ENCODE results near the gene EFCAB6.

EFCAB6 gene

GRCh38 chr22:43504068-43504467, 308.0 kb downstream of the EFCAB6 start:
- in situ Hi-C loops (cut with HindIII; ENCODE audit: low pct_unique_long_range_greater_than_20kb, low sequenced_read_pairs), result no loop called here
- TF ChIP-seq JUND (IDR thresholded peaks at IDR 0.05; ENCODE audit: low read depth), result no peak
- no peak for DNase-seq (ENCODE audit: low read depth in 1 of 2, low spot score in 1 of 2)

- DNase-seq (ENCODE audit: low read depth in 1 of 2, low spot score in 1 of 2), result no peak
- in situ Hi-C loops (cut with HindIII; ENCODE audit: low pct_unique_long_range_greater_than_20kb, low sequenced_read_pairs), result no loop called here
- no peak for TF ChIP-seq JUND (IDR thresholded peaks at IDR 0.05; ENCODE audit: low read depth)
Measured at GRCh38 chr22:43502306-43502874, 309.7 kb downstream of the EFCAB6 start.

GRCh38 chr22:43501878-43502277, 310.2 kb downstream of the EFCAB6 start:
- TF ChIP-seq JUND (IDR thresholded peaks at IDR 0.05; ENCODE audit: low read depth), result no peak
- DNase-seq (ENCODE audit: low read depth in 1 of 2, low spot score in 1 of 2), result no peak
- in situ Hi-C loops (cut with HindIII; ENCODE audit: low pct_unique_long_range_greater_than_20kb, low sequenced_read_pairs), result no loop called here

- in situ Hi-C loops (cut with HindIII; ENCODE audit: low pct_unique_long_range_greater_than_20kb, low sequenced_read_pairs), result no loop called here
- no peak for DNase-seq (ENCODE audit: low read depth in 1 of 2, low spot score in 1 of 2)
- no peak for TF ChIP-seq JUND (IDR thresholded peaks at IDR 0.05; ENCODE audit: low read depth)
Measured at GRCh38 chr22:43500792-43501785, 311.0 kb downstream of the EFCAB6 start.

- no peak for TF ChIP-seq JUND (IDR thresholded peaks at IDR 0.05; ENCODE audit: low read depth)
- no peak for DNase-seq (ENCODE audit: low read depth in 1 of 2, low spot score in 1 of 2)
- in situ Hi-C loops (cut with HindIII; ENCODE audit: low pct_unique_long_range_greater_than_20kb, low sequenced_read_pairs), result no loop called here
Measured at GRCh38 chr22:43498856-43499253, 313.2 kb downstream of the EFCAB6 start.

- no peak for DNase-seq (ENCODE audit: low read depth in 1 of 2, low spot score in 1 of 2)
- in situ Hi-C loops (cut with HindIII; ENCODE audit: low pct_unique_long_range_greater_than_20kb, low sequenced_read_pairs), result no loop called here
- TF ChIP-seq JUND (IDR thresholded peaks at IDR 0.05; ENCODE audit: low read depth), result no peak
Measured at GRCh38 chr22:43497956-43498855, 313.9 kb downstream of the EFCAB6 start.

GRCh38 chr22:43493297-43493696, 318.8 kb downstream of the EFCAB6 start:
- in situ Hi-C loops (cut with HindIII; ENCODE audit: low pct_unique_long_range_greater_than_20kb, low sequenced_read_pairs), result no loop called here
- no peak for TF ChIP-seq JUND (IDR thresholded peaks at IDR 0.05; ENCODE audit: low read depth)
- no peak for DNase-seq (ENCODE audit: low read depth in 1 of 2, low spot score in 1 of 2)

- no peak for TF ChIP-seq JUND (IDR thresholded peaks at IDR 0.05; ENCODE audit: low read depth)
- DNase-seq (ENCODE audit: low read depth in 1 of 2, low spot score in 1 of 2), result no peak
- in situ Hi-C loops (cut with HindIII; ENCODE audit: low pct_unique_long_range_greater_than_20kb, low sequenced_read_pairs), result no loop called here
Measured at GRCh38 chr22:43491737-43492136, 320.4 kb downstream of the EFCAB6 start.

GRCh38 chr22:43491177-43491576, 320.9 kb downstream of the EFCAB6 start:
- TF ChIP-seq JUND (IDR thresholded peaks at IDR 0.05; ENCODE audit: low read depth), result no peak
- no peak for DNase-seq (ENCODE audit: low read depth in 1 of 2, low spot score in 1 of 2)
- in situ Hi-C loops (cut with HindIII; ENCODE audit: low pct_unique_long_range_greater_than_20kb, low sequenced_read_pairs), result no loop called here

- TF ChIP-seq JUND (IDR thresholded peaks at IDR 0.05; ENCODE audit: low read depth), result no peak
- no peak for DNase-seq (ENCODE audit: low read depth in 1 of 2, low spot score in 1 of 2)
- in situ Hi-C loops (cut with HindIII; ENCODE audit: low pct_unique_long_range_greater_than_20kb, low sequenced_read_pairs), result no loop called here
Measured at GRCh38 chr22:43490311-43490710, 321.8 kb downstream of the EFCAB6 start.

- TF ChIP-seq JUND (IDR thresholded peaks at IDR 0.05; ENCODE audit: low read depth), result no peak
- no peak for DNase-seq (ENCODE audit: low read depth in 1 of 2, low spot score in 1 of 2)
- in situ Hi-C loops (cut with HindIII; ENCODE audit: low pct_unique_long_range_greater_than_20kb, low sequenced_read_pairs), result no loop called here
Measured at GRCh38 chr22:43488937-43489336, 323.2 kb downstream of the EFCAB6 start.

GRCh38 chr22:43488031-43488866, 323.9 kb downstream of the EFCAB6 start:
- no peak for TF ChIP-seq JUND (IDR thresholded peaks at IDR 0.05; ENCODE audit: low read depth)
- DNase-seq (ENCODE audit: low read depth in 1 of 2, low spot score in 1 of 2), result no peak
- in situ Hi-C loops (cut with HindIII; ENCODE audit: low pct_unique_long_range_greater_than_20kb, low sequenced_read_pairs), result no loop called here

Measured in T47D (cell line).